Activated CD8-positive, alpha-beta T cell treated with anti-CD3 and anti-CD28 coated beads for 36 hours (primary cell): ENCODE measurements around the gene LUZP2. TPM values are rescaled to one million over a fixed set of nuclear protein-coding genes. Genes with fewer than 3 reads are reported as not detected.

ENCODE experiments used
- ATAC-seq: fragments of 200-7000 bp; cut with Tn5 transposase; one replicate; pipeline ENCODE4 v1.10.0; 2021; ENCODE audit warnings: mild to moderate bottlenecking, moderate library complexity
- CTCF ChIA-PET: fragments of 350-600 bp; sonication (Branson Sonifier 250); formaldehyde crosslinking; loops from one replicate; lab custom pipeline; 2021; ENCODE audit warnings: antibody characterized with exemption; lab: Charles Lee
- POLR2A ChIA-PET: fragments of 350-600 bp; sonication (Branson Sonifier 250); formaldehyde crosslinking; loops from one replicate; lab custom pipeline; 2021; ENCODE audit warnings: antibody characterized with exemption; lab: Charles Lee
- DNase-seq: peaks from one replicate; pipeline ENCODE4 v3.0.0-alpha.2; 2020
- H3K27ac Mint-ChIP-seq: one replicate; pipeline ENCODE4 v1.8.0; 2021; ENCODE audit warnings: mild to moderate bottlenecking, mixed read lengths
- H3K27me3 Mint-ChIP-seq: one replicate; pipeline ENCODE4 v1.8.0; 2021; ENCODE audit warnings: mixed read lengths
- H3K36me3 Mint-ChIP-seq: one replicate; pipeline ENCODE4 v1.8.0; 2021; ENCODE audit warnings: low read depth, mixed read lengths
- H3K4me1 Mint-ChIP-seq: one replicate; pipeline ENCODE4 v1.8.0; 2021; ENCODE audit warnings: low read depth, mixed read lengths
- H3K4me3 Mint-ChIP-seq: one replicate; pipeline ENCODE4 v1.8.0; 2021; ENCODE audit warnings: mild to moderate bottlenecking, moderate library complexity, mixed read lengths
- H3K9me3 Mint-ChIP-seq: one replicate; pipeline ENCODE4 v1.8.0; 2021; ENCODE audit warnings: mixed read lengths
- intact Hi-C: fragments of 100-400 bp; cut with micrococcal nuclease; formaldehyde crosslinking; loops from one replicate; pipeline ENCODE4 v1.10.0; 2022
- total RNA-seq, 2 experiments: library from RNA; stranded (reverse); gene quantifications; one replicate each; pipeline ENCODE4 v1.2.3, GENCODE V29; 2021
- TF ChIP-seq, protein P1 (sequence below): fragments of 200-600 bp; IDR thresholded peaks from one replicate; pipeline ENCODE4 v1.8.0; 2022; ENCODE audit warnings: antibody characterized with exemption, mild to moderate bottlenecking

The LUZP2 gene
- total RNA-seq, 2 experiments from 2014 or later = not detected

DNA sequence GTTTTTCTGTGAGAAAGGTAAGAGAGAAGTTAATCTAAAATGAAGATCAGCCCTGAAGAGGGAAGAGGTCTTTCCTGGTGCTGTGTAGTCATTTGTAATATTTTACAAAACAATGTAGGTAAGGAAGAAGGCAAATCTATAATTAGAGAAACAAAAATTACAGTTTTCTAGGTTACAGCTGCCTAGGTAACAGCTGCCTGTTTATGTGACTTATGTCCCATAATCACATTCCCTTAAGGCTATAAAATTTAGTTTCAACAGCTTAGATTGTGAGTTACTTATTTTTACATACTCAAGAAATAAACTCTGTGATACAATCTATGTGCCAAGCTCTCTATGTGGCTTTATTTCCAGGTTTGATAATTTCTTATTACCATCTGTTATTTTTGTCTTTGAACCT is 19.8 kb downstream of the LUZP2 start:
- Mint-ChIP-seq H3K4me3 (no peak overlapping the region), H3K27me3 (no peaks in the 10 kb centered on the region), H3K27ac (no peak overlapping the region), H3K9me3 (peaks cover 5% of the 10 kb centered on the region), H3K36me3 (no peaks in the 10 kb centered on the region), H3K4me1 (no peaks in the 10 kb centered on the region)
- ATAC-seq (no peak), DNase-seq (no peak)
- POLR2A ChIA-PET = no interaction called here
- CTCF ChIA-PET = no interaction called here
- intact Hi-C loops = no loop called here
- TF ChIP-seq, protein P1, sequence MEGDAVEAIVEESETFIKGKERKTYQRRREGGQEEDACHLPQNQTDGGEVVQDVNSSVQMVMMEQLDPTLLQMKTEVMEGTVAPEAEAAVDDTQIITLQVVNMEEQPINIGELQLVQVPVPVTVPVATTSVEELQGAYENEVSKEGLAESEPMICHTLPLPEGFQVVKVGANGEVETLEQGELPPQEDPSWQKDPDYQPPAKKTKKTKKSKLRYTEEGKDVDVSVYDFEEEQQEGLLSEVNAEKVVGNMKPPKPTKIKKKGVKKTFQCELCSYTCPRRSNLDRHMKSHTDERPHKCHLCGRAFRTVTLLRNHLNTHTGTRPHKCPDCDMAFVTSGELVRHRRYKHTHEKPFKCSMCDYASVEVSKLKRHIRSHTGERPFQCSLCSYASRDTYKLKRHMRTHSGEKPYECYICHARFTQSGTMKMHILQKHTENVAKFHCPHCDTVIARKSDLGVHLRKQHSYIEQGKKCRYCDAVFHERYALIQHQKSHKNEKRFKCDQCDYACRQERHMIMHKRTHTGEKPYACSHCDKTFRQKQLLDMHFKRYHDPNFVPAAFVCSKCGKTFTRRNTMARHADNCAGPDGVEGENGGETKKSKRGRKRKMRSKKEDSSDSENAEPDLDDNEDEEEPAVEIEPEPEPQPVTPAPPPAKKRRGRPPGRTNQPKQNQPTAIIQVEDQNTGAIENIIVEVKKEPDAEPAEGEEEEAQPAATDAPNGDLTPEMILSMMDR = no peak

- POLR2A ChIA-PET = no interaction called here
- H3K4me1 Mint-ChIP-seq = no peaks in the 10 kb centered on the region
- H3K9me3 Mint-ChIP-seq = peaks cover 4% of the 10 kb centered on the region
- H3K4me3 Mint-ChIP-seq = no peak overlapping the region
- ATAC-seq (no peak), DNase-seq (no peak)
- CTCF ChIA-PET = no interaction called here
- no peaks in the 10 kb centered on the region for H3K27me3 Mint-ChIP-seq
- H3K27ac Mint-ChIP-seq = no peak overlapping the region
- no peaks in the 10 kb centered on the region for H3K36me3 Mint-ChIP-seq
- intact Hi-C loops = no loop called here
- TF ChIP-seq, protein P1 = no peak
Measured at GRCh38 chr11:24521601-24522000, 24.7 kb downstream of the LUZP2 start.

- POLR2A ChIA-PET = no interaction called here
- ATAC-seq (no peak), DNase-seq (no peak)
- intact Hi-C loops = no loop called here
- CTCF ChIA-PET = no interaction called here
- no peak overlapping the region for H3K27ac Mint-ChIP-seq
- H3K27me3 Mint-ChIP-seq = no peaks in the 10 kb centered on the region
- H3K9me3 Mint-ChIP-seq = peaks cover 4% of the 10 kb centered on the region
- H3K36me3 Mint-ChIP-seq = no peaks in the 10 kb centered on the region
- TF ChIP-seq, protein P1 = no peak
- no peak overlapping the region for H3K4me3 Mint-ChIP-seq
- no peaks in the 10 kb centered on the region for H3K4me1 Mint-ChIP-seq
Measured at GRCh38 chr11:24524156-24524555, 27.3 kb downstream of the LUZP2 start.

- intact Hi-C loops = no loop called here
- ChIA-PET CTCF (no interaction called here), POLR2A (no interaction called here)
- Mint-ChIP-seq H3K36me3 (no peaks in the 10 kb centered on the region), H3K9me3 (no peaks in the 10 kb centered on the region), H3K27ac (no peak overlapping the region), H3K4me1 (no peaks in the 10 kb centered on the region), H3K27me3 (no peaks in the 10 kb centered on the region), H3K4me3 (no peak overlapping the region)
- TF ChIP-seq, protein P1 = no peak
- ATAC-seq (no peak), DNase-seq (no peak)
Measured at GRCh38 chr11:24531528-24531927, 34.7 kb downstream of the LUZP2 start.

GRCh38 chr11:24543771-24544170 is 46.9 kb downstream of the LUZP2 start:
- H3K27ac Mint-ChIP-seq = no peak overlapping the region
- no peak overlapping the region for H3K4me3 Mint-ChIP-seq
- ChIA-PET CTCF (no interaction called here), POLR2A (no interaction called here)
- H3K4me1 Mint-ChIP-seq = no peaks in the 10 kb centered on the region
- intact Hi-C loops = no loop called here
- no peaks in the 10 kb centered on the region for H3K27me3 Mint-ChIP-seq
- ATAC-seq = no peak
- no peak for DNase-seq
- TF ChIP-seq, protein P1 = no peak
- no peaks in the 10 kb centered on the region for H3K36me3 Mint-ChIP-seq
- peaks cover 14% of the 10 kb centered on the region for H3K9me3 Mint-ChIP-seq
